GM15510 (cell line): ENCODE measurements around the gene TTC7B.

Source experiments
- POLR2A ChIP-seq: IDR thresholded peaks from 3 replicates; pipeline ENCODE4 v1.6.1; 2011; ENCODE audit warnings: borderline replicate concordance; ENCODE audit not compliant: insufficient read length; ENCODE audit errors: extremely low read depth

TTC7B gene

GRCh38 chr14:90582166-90582565 lies 234.1 kb downstream of the TTC7B start:
- TF ChIP-seq POLR2A: no peak

GRCh38 chr14:90581745-90582144 lies 234.5 kb downstream of the TTC7B start:
- TF ChIP-seq POLR2A: no peak

GRCh38 chr14:90580377-90581335 lies 235.6 kb downstream of the TTC7B start:
- no peak for TF ChIP-seq POLR2A

GRCh38 chr14:90579816-90580215 lies 236.4 kb downstream of the TTC7B start:
- TF ChIP-seq POLR2A: no peak

GRCh38 chr14:90579088-90579487 lies 237.1 kb downstream of the TTC7B start:
- no peak for TF ChIP-seq POLR2A

GRCh38 chr14:90578283-90578985 lies 237.8 kb downstream of the TTC7B start:
- TF ChIP-seq POLR2A: no peak

- TF ChIP-seq POLR2A: no peak
Measured at GRCh38 chr14:90577661-90578282, 238.5 kb downstream of the TTC7B start.

GRCh38 chr14:90576981-90577660 lies 239.1 kb downstream of the TTC7B start:
- no peak for TF ChIP-seq POLR2A

- TF ChIP-seq POLR2A: no peak
Measured at GRCh38 chr14:90576581-90576980, 239.6 kb downstream of the TTC7B start.

- no peak for TF ChIP-seq POLR2A
Measured at GRCh38 chr14:90575781-90576180, 240.4 kb downstream of the TTC7B start.

GRCh38 chr14:90575336-90575735 lies 240.9 kb downstream of the TTC7B start:
- TF ChIP-seq POLR2A: no peak

- TF ChIP-seq POLR2A: no peak
Measured at GRCh38 chr14:90574188-90575131, 241.8 kb downstream of the TTC7B start.

- TF ChIP-seq POLR2A: no peak
Measured at GRCh38 chr14:90573385-90574105, 242.7 kb downstream of the TTC7B start.
